Breast epithelium (tissue), 3 donors: Measurements from ENCODE around the gene DDRGK1.

Experiments used
- CTCF ChIP-seq, 3 donors: fragments of 450-650 bp; IDR thresholded peaks; one replicate each; pipeline ENCODE4 v1.5.1; 2016 to 2017; ENCODE audit warnings: antibody characterized with exemption in 3 of 3, mild to moderate bottlenecking in 3 of 3, moderate library complexity in 3 of 3
- POLR2A ChIP-seq: fragments of 450-650 bp; IDR thresholded peaks from one replicate; pipeline ENCODE4 v1.6.1; 2016; ENCODE audit warnings: antibody characterized with exemption, mild to moderate bottlenecking, moderate library complexity
- POLR2AphosphoS5 ChIP-seq, 3 donors: sonication (generic); formaldehyde crosslinking; IDR thresholded peaks; one replicate each; pipeline ENCODE4 v1.6.1; 2017; ENCODE audit warnings: antibody characterized with exemption in 3 of 3

GRCh38 chr20:3229158-3229557 is 24.7 kb upstream of the DDRGK1 start:
- TF ChIP-seq CTCF (IDR thresholded peaks at IDR 0.05) (no peak), POLR2AphosphoS5 (IDR thresholded peaks at IDR 0.05) (no peak), POLR2A (no peak)
